ENCODE results near the gene RPS18.

RPS18 gene

GRCh38 chr6:33292996-33293682, 21.3 kb downstream of the RPS18 start:
- no peak for DNase-seq

GRCh38 chr6:33294086-33294823, 22.4 kb downstream of the RPS18 start:
- no peak for DNase-seq

GRCh38 chr6:33295621-33296369, 23.9 kb downstream of the RPS18 start:
- DNase-seq: no peak

- no peak for DNase-seq
These were observed 25.0 kb downstream of the RPS18 start for GRCh38 chr6:33296797-33297405.

GRCh38 chr6:33297406-33297955, 25.6 kb downstream of the RPS18 start:
- DNase-seq: no peak

- peak; percentile 31 for DNase-seq
These were observed 26.3 kb downstream of the RPS18 start for GRCh38 chr6:33297956-33298772.

GRCh38 chr6:33298773-33299236, 26.9 kb downstream of the RPS18 start, which contains the start of gene RGL2:
Gene RGL2, minus strand, starts transcription at chr6:33298942. Its CDS starts 332 bp downstream, at chr6:33298610.
- peak; percentile 59 for DNase-seq

- DNase-seq: peak; percentile 90
These were observed 27.5 kb downstream of the RPS18 start for GRCh38 chr6:33299237-33299944.

GRCh38 chr6:33301877-33302276, 30.0 kb downstream of the RPS18 start:
- no peak for DNase-seq

GRCh38 chr6:33304216-33304615, 32.3 kb downstream of the RPS18 start:
- no peak for DNase-seq

- no peak for DNase-seq
These were observed 33.2 kb downstream of the RPS18 start for GRCh38 chr6:33305052-33305451.

GRCh38 chr6:33306356-33306755, 34.5 kb downstream of the RPS18 start:
- DNase-seq: no peak

- peak; percentile 84 for DNase-seq
These were observed 40.7 kb downstream of the RPS18 start for GRCh38 chr6:33312361-33313104.

- DNase-seq: peak; percentile 37
These were observed 41.3 kb downstream of the RPS18 start for GRCh38 chr6:33313105-33313708.

- peak; percentile 49 for DNase-seq
These were observed 42.0 kb downstream of the RPS18 start, which contains the start of gene TAPBP for GRCh38 chr6:33313709-33314514. Gene TAPBP, minus strand, starts transcription at chr6:33314078. Its CDS starts 37 bp downstream, at chr6:33314041.

GRCh38 chr6:33314515-33314942, 42.7 kb downstream of the RPS18 start:
- DNase-seq: peak; percentile 53

- DNase-seq: peak; percentile 22
These were observed 43.3 kb downstream of the RPS18 start for GRCh38 chr6:33314943-33315792.
